Measurements from ENCODE around the gene KMT2D.

KMT2D gene

DNA sequence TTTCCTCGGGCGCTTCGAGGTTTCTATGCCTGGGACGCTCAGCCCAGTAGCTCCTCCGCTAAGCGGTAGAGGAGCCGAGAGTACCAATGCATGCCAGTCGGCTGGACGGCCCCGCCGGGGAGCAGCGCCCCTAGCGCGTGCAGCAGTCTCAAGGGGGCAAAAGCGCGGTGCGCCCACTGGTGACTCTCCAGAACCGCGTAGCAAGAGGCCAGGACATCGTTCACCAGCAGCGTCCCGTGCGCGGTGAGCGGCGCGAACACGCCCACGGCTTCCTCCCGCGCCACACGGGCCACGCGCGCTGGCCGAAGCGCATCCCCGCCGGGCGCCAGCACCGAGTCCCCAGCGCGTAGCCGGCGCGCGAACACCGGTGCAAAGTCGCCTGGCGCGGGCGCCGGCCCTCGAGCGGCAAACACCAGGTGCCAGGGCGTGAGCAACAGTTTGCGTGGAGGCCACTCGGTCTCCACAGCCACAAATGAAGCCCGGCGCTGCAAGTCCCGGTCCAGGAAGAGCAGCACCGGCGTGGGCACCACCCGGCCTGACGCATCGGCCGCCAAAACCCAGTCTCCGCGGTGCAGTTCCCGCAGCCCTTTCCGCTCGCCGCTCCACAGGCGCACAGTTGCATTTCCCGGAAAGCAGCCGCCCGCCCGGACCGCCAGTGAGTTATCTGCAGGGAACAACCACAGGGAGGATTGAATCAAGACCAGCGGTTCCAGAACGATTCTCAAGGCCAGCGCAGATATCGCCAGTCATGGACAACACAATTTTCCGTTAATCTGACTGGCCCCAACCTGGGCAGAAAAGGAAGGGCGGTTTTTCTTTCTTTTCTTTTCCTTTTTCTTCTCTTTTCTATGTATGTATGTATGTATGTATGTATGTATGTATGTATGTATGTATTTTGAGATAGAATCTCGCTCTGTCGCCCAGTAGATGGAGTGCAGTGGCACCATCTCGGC lies 29.5 kb upstream of the KMT2D start:
- no peak for FAIRE-seq

GRCh38 chr12:49088932-49089330 lies 28.3 kb upstream of the KMT2D start:
- no peak for DNase-seq (ENCODE audit: insufficient read length, low spot score)
- no peak for TF ChIP-seq PAX5 (IDR thresholded peaks at IDR 0.05; ENCODE audit: insufficient read depth, low read length, severe bottlenecking)
- no peak for TF ChIP-seq TAF1 (IDR thresholded peaks at IDR 0.05; ENCODE audit: low read depth, low read length)
- TF ChIP-seq POLR2A (IDR thresholded peaks at IDR 0.05; ENCODE audit: low read depth, low read length), result no peak
- TF ChIP-seq POLR2AphosphoS5 (IDR thresholded peaks at IDR 0.05; ENCODE audit: low read depth, low read length), result no peak
- no peak for TF ChIP-seq POU2F2 (IDR thresholded peaks at IDR 0.05; ENCODE audit: low read depth, low read length)
- TF ChIP-seq SPI1 (IDR thresholded peaks at IDR 0.05; ENCODE audit: low read depth, low read length), result no peak
- no peak for FAIRE-seq

More for the DNA sequence above, 29.5 kb upstream of the KMT2D start:
- DNase-seq (ENCODE audit: insufficient read length, low spot score), result no peak
- TF ChIP-seq POLR2AphosphoS5 (IDR thresholded peaks at IDR 0.05; ENCODE audit: low read depth, low read length), result no peak
- TF ChIP-seq SPI1 (IDR thresholded peaks at IDR 0.05; ENCODE audit: low read depth, low read length), result no peak

DNA sequence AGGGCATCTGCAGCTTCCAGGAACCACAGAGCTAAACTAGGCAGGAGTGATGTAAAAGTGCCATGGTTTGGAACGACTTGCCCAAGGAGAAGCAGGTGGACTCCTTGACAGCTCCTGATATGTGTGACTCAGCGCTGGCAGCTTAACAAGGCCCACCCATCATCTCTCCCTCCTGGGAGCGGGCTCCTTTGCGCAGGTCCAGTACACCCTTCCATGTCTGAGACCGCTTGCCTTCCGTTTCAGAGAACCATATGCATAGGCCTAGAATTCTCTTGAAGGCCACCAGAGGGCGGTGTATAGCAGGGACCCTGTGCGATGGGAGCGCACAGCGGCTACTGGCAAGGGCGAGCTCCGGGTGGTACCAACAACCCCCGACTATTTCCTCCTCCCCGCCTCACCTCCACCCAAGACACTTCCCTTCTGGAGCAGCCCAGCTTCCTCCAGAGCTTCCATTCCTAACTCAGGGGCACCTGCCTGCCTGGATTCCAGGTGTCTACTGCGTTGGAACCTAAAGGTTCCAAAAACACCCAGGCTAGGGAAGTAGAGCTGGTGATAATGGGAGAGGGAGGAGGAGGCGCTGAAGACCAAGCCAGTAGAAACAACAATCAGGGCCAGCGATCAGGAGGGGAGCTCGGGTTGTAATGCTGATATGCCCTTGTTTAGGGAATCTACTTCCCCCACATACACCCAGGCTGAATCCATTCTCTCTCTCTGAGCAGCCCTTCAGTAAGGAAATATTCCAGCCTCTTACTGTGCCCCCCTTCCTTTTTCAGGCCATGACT lies 27.7 kb upstream of the KMT2D start:
- FAIRE-seq (peak; percentile 83), DNase-seq (ENCODE audit: insufficient read length, low spot score) (no peak)
- TF ChIP-seq POU2F2 (IDR thresholded peaks at IDR 0.05; ENCODE audit: low read depth, low read length) (peak; percentile 97), SPI1 (IDR thresholded peaks at IDR 0.05; ENCODE audit: low read depth, low read length) (no peak)

DNA sequence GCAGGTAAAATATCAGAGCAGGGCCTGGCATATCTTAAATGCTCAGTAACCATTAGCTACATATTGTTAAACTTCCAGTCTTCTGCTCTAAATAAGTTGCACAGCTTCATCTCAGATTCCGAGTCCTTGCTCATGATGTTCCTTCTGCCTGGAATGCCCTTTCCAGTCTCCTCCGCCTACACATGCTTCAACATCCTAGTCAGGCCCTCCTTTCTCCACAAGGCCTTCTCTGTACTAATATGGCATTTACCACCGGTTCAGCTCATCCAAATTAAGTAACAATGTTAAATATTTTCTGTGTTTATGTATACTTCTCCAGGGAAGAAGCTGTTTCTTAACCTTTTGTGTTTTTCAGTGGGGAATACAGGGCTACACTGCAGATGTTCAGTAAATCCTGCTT lies 25.5 kb upstream of the KMT2D start:
- DNase-seq (ENCODE audit: insufficient read length, low spot score), result no peak
- TF ChIP-seq PAX5 (IDR thresholded peaks at IDR 0.05; ENCODE audit: insufficient read depth, low read length, severe bottlenecking), result no peak
- no peak for TF ChIP-seq POLR2AphosphoS5 (IDR thresholded peaks at IDR 0.05; ENCODE audit: low read depth, low read length)
- TF ChIP-seq POLR2A (IDR thresholded peaks at IDR 0.05; ENCODE audit: low read depth, low read length), result no peak
- no peak for TF ChIP-seq TAF1 (IDR thresholded peaks at IDR 0.05; ENCODE audit: low read depth, low read length)
- no peak for TF ChIP-seq SPI1 (IDR thresholded peaks at IDR 0.05; ENCODE audit: low read depth, low read length)
- no peak for TF ChIP-seq POU2F2 (IDR thresholded peaks at IDR 0.05; ENCODE audit: low read depth, low read length)
- FAIRE-seq, result no peak

- TF ChIP-seq POLR2A (IDR thresholded peaks at IDR 0.05; ENCODE audit: low read depth, low read length), result no peak
- TF ChIP-seq TAF1 (IDR thresholded peaks at IDR 0.05; ENCODE audit: low read depth, low read length), result no peak
- FAIRE-seq (no peak), DNase-seq (ENCODE audit: insufficient read length, low spot score) (no peak)
Observed at GRCh38 chr12:49084438-49084837, 23.8 kb upstream of the KMT2D start.

- FAIRE-seq, result no peak
- TF ChIP-seq PAX5 (IDR thresholded peaks at IDR 0.05; ENCODE audit: insufficient read depth, low read length, severe bottlenecking) (no peak), POLR2A (IDR thresholded peaks at IDR 0.05; ENCODE audit: low read depth, low read length) (no peak), POLR2AphosphoS5 (IDR thresholded peaks at IDR 0.05; ENCODE audit: low read depth, low read length) (no peak), SPI1 (IDR thresholded peaks at IDR 0.05; ENCODE audit: low read depth, low read length) (no peak), POU2F2 (IDR thresholded peaks at IDR 0.05; ENCODE audit: low read depth, low read length) (no peak), TAF1 (IDR thresholded peaks at IDR 0.05; ENCODE audit: low read depth, low read length) (no peak)
Observed at GRCh38 chr12:49079793-49080192, 19.2 kb upstream of the KMT2D start.

GRCh38 chr12:49070971-49071370 lies 10.4 kb upstream of the KMT2D start:
- TF ChIP-seq POLR2A (IDR thresholded peaks at IDR 0.05; ENCODE audit: low read depth, low read length), result no peak
- TF ChIP-seq PAX5 (IDR thresholded peaks at IDR 0.05; ENCODE audit: insufficient read depth, low read length, severe bottlenecking), result no peak
- TF ChIP-seq POU2F2 (IDR thresholded peaks at IDR 0.05; ENCODE audit: low read depth, low read length), result no peak
- no peak for TF ChIP-seq SPI1 (IDR thresholded peaks at IDR 0.05; ENCODE audit: low read depth, low read length)
- TF ChIP-seq TAF1 (IDR thresholded peaks at IDR 0.05; ENCODE audit: low read depth, low read length), result no peak
- TF ChIP-seq POLR2AphosphoS5 (IDR thresholded peaks at IDR 0.05; ENCODE audit: low read depth, low read length), result no peak
- FAIRE-seq (no peak), DNase-seq (ENCODE audit: insufficient read length, low spot score) (no peak)

More at GRCh38 chr12:49079793-49080192, 19.2 kb upstream of the KMT2D start:
- no peak for DNase-seq (ENCODE audit: insufficient read length, low spot score)

DNA sequence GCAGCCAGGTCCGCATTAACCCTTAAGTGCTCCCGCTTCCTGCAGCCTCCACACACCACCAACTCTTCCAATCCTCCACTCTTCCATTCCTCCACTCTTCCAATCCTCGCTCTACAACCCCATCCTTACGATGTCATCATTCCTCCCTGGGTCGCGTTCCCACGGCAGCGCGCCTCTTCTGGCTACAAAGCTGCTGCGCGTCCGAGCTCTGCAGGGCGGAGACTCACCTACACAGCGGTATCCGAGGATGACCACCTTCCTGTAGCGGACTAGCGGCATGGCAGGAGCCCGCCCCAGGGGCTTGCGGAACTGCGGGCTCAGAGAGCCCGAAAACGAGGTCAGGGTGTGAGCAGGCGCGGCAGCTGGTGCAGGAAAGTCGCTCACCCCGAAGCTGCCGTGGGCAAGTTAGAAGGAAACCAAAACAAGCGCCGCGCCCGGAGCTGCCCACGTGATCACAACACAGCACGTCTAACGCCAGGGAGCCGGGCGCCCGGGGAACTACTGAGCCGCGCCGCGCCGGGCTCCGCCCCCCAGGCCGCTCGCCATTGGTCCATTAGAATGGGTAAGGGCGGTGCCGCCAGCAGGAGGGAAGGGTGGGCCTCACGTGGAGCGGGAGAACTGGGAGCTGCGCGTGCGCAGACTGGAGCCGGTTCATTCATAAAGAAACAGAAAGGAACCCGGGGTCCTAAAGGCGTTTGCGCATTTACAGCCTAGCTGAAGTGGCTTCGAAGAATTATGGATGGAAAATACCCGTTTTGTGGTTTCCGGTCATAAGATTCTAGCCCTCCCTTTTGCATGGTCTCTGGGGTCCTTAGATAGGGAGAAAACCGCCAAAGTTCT lies 9.1 kb upstream of the KMT2D start, which contains the start of gene RHEBL1:
Gene RHEBL1, minus strand, starts transcription at position 473 of the 840 bp plus-strand sequence. Its CDS starts 194 bp downstream, at position 279.
- TF ChIP-seq TAF1 (IDR thresholded peaks at IDR 0.05; ENCODE audit: low read depth, low read length) (0 out of 2 replicates have a peak, but pooled peaks have one; percentile 13), PAX5 (IDR thresholded peaks at IDR 0.05; ENCODE audit: insufficient read depth, low read length, severe bottlenecking) (no peak)
- peak; percentile 92 for FAIRE-seq
- DNase-seq (ENCODE audit: insufficient read length, low spot score), result peak; percentile 94

DNA sequence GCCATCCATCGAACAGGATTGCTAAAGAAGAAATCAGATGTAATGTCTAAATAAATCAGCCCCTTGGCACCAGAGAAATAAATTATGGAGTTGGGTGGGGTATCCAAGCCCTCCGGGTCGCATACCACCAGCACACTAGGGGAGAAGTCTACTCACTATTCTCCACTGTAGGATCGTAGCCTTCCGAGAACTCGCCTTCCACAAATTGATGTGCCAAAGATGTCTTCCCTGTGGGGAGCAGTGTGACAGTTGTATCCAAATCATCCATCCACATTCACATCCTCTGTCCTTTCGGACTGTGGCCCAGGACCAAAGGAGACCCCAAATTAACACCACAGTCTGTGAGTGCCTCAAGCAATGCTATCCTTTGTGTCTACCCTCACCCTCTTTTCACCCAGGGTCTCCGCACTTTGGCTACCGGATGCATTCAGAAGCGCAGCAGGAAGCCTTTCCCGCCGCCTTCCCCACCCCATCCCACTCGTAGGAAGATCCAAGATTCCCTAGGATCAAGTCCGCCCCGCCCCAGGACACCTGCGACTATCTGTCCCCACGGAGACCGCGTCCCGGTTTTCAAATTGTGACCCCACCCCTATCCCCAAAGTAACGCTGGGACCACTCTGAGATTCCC lies 8.4 kb upstream of the KMT2D start:
- TF ChIP-seq POLR2A (IDR thresholded peaks at IDR 0.05; ENCODE audit: low read depth, low read length), result no peak
- TF ChIP-seq POLR2AphosphoS5 (IDR thresholded peaks at IDR 0.05; ENCODE audit: low read depth, low read length), result no peak
- TF ChIP-seq POU2F2 (IDR thresholded peaks at IDR 0.05; ENCODE audit: low read depth, low read length), result no peak
- TF ChIP-seq SPI1 (IDR thresholded peaks at IDR 0.05; ENCODE audit: low read depth, low read length), result no peak
- TF ChIP-seq PAX5 (IDR thresholded peaks at IDR 0.05; ENCODE audit: insufficient read depth, low read length, severe bottlenecking), result no peak
- TF ChIP-seq TAF1 (IDR thresholded peaks at IDR 0.05; ENCODE audit: low read depth, low read length), result no peak
- DNase-seq (ENCODE audit: insufficient read length, low spot score) (no peak), FAIRE-seq (no peak)
